Prostate gland (tissue), 2 donors: ENCODE data around the gene JAKMIP1.

ENCODE experiments used
- POLR2A ChIP-seq: fragments of 450-650 bp; IDR thresholded peaks from one replicate; pipeline ENCODE4 v1.6.1; 2016; ENCODE audit warnings: antibody characterized with exemption, mild to moderate bottlenecking
- POLR2AphosphoS5 ChIP-seq: sonication (generic); formaldehyde crosslinking; IDR thresholded peaks from one replicate; pipeline ENCODE4 v1.6.1; 2017; ENCODE audit warnings: antibody characterized with exemption
- TF ChIP-seq, protein P1 (sequence below), 4 experiments: fragments of 200-600 bp in 2 of 4; fragments of 450-650 bp in 2 of 4; sonication (generic) in 2 of 4; IDR thresholded peaks; 1 replicate in 3 of 4; 2 replicates in 1 of 4; pipeline ENCODE4 v1.5.1; 2016 to 2019; ENCODE audit warnings: antibody characterized with exemption in 4 of 4, mild to moderate bottlenecking in 2 of 4, moderate library complexity in 2 of 4

DNA sequence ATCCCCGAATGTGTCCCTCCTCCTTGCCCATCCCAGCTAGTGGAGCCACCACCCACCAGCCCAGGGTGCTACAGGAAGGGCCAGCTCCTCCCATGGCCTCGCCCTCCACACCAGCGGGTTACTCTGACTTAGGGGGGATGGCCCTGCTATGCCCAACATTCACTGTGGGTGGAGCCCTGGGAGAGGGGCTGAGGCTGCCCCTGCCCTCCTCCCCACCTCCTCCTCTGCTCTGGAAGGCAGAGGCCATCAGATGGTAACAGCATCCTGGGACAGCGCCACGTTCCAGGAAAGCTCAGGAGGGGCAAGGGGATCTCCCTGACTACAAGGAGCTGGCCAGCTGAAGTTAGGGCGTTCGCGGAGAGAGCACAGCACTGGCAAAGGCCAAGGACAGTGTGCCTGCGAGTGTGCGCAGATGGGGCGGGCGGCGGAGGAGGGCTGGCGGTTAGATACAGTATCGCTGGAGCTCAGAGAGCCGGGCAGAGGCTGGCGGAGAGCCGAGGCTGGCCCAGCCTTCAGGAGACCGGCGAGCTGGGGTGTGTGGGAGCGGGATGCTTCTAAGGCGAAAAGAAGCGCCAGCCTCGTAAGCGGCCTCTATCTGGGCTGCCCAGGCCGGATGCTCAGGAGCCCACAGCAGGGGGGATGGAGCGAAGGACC, 1.5 kb downstream of the JAKMIP1 start:
- TF ChIP-seq POLR2A (no peak), POLR2AphosphoS5 (no peak)
- TF ChIP-seq, protein P1, sequence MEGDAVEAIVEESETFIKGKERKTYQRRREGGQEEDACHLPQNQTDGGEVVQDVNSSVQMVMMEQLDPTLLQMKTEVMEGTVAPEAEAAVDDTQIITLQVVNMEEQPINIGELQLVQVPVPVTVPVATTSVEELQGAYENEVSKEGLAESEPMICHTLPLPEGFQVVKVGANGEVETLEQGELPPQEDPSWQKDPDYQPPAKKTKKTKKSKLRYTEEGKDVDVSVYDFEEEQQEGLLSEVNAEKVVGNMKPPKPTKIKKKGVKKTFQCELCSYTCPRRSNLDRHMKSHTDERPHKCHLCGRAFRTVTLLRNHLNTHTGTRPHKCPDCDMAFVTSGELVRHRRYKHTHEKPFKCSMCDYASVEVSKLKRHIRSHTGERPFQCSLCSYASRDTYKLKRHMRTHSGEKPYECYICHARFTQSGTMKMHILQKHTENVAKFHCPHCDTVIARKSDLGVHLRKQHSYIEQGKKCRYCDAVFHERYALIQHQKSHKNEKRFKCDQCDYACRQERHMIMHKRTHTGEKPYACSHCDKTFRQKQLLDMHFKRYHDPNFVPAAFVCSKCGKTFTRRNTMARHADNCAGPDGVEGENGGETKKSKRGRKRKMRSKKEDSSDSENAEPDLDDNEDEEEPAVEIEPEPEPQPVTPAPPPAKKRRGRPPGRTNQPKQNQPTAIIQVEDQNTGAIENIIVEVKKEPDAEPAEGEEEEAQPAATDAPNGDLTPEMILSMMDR (IDR thresholded peaks at IDR 0.05) = no peak
